Measurements from ENCODE around the gene BRS3. TPM values are rescaled to one million over a fixed set of nuclear protein-coding genes. Genes with fewer than 3 reads are reported as not detected.

BRS3 gene
- total RNA-seq, 1 donor from 2014 or later: not detected

Other genes starting within 250 kb of the BRS3 start
- 17.2 TPM for gene MAP7D3, start 236.5 kb upstream of the BRS3 start, total RNA-seq
- gene ADGRG4, start 187.0 kb upstream of the BRS3 start, total RNA-seq: 0.18 TPM
- gene HTATSF1, start 9.6 kb downstream of the BRS3 start, total RNA-seq: 35.2 TPM
- not detected for gene VGLL1, start 44.3 kb downstream of the BRS3 start, total RNA-seq
- 0.31 TPM for gene CD40LG, start 160.2 kb downstream of the BRS3 start, total RNA-seq